Neural cell (in vitro differentiated cells): ENCODE data around the gene TECTB. TPM values are rescaled to one million over a fixed set of nuclear protein-coding genes. Genes with fewer than 3 reads are reported as not detected.

Source experiments
- H2AFZ ChIP-seq: fragments of 200-600, 300-800 bp; sonication (generic), shearing (Covaris generic); 2 replicates; pipeline ENCODE4 v1.6.0; 2014; ENCODE audit warnings: low read depth, mild to moderate bottlenecking, antibody characterized with exemption, low read length, moderate library complexity
- H3F3A ChIP-seq: fragments of 200-600 bp; shearing (Covaris generic); 2 replicates; pipeline ENCODE4 v1.6.1; 2016; ENCODE audit warnings: mild to moderate bottlenecking, moderate library complexity, mixed read lengths, antibody characterized with exemption, low read length; ENCODE audit not compliant: insufficient read depth, poor library complexity, severe bottlenecking
- H3K27ac ChIP-seq: fragments of 200-600, 300-800 bp; sonication (generic), shearing (Covaris generic); 2 replicates; pipeline ENCODE4 v1.5.1; 2014; ENCODE audit warnings: mild to moderate bottlenecking, low read length, moderate library complexity
- H3K27me3 ChIP-seq: fragments of 300-800, 200-600 bp; sonication (generic), shearing (Covaris generic); 2 replicates; pipeline ENCODE4 v1.6.0; 2014; ENCODE audit warnings: mild to moderate bottlenecking, low read depth, low read length, moderate library complexity; ENCODE audit not compliant: insufficient read depth
- H3K36me3 ChIP-seq: fragments of 300-800, 200-600 bp; sonication (generic), shearing (Covaris generic); 2 replicates; pipeline ENCODE4 v1.5.1; 2014; ENCODE audit warnings: mild to moderate bottlenecking, antibody characterized with exemption, low read length, moderate library complexity; ENCODE audit not compliant: insufficient read depth
- H3K4me2 ChIP-seq: fragments of 300-800, 200-600 bp; sonication (generic), shearing (Covaris generic); 2 replicates; pipeline ENCODE4 v1.6.0; 2014; ENCODE audit warnings: mild to moderate bottlenecking, low read length
- H3K4me3 ChIP-seq: fragments of 300-800, 200-600 bp; sonication (generic), shearing (Covaris generic); 2 replicates; pipeline ENCODE4 v1.5.1; 2014; ENCODE audit warnings: mild to moderate bottlenecking, low read length, moderate library complexity
- H3K79me2 ChIP-seq: fragments of 200-600 bp; shearing (Covaris generic); replicated peaks from 2 replicates; pipeline ENCODE4 v1.6.0; 2014; ENCODE audit warnings: mild to moderate bottlenecking, low read length, moderate library complexity; ENCODE audit not compliant: insufficient read depth
- H3K9ac ChIP-seq: fragments of 300-800, 200-600 bp; sonication (generic), shearing (Covaris generic); 2 replicates; pipeline ENCODE4 v1.6.1; 2016; ENCODE audit warnings: mild to moderate bottlenecking, low read length, mixed read lengths
- H3K9me2 ChIP-seq: fragments of 200-600 bp; shearing (Covaris generic); 2 replicates; pipeline ENCODE4 v1.6.1; 2016; ENCODE audit warnings: mild to moderate bottlenecking, low read length, mixed read lengths; ENCODE audit not compliant: insufficient read depth
- H3K9me3 ChIP-seq: fragments of 200-600, 300-800 bp; sonication (generic), shearing (Covaris generic); 2 replicates; pipeline ENCODE4 v1.6.1; 2016; ENCODE audit warnings: mild to moderate bottlenecking, mixed run types, low read length, moderate library complexity, mixed read lengths
- H4K20me1 ChIP-seq: fragments of 200-600 bp; shearing (Covaris generic); 2 replicates; pipeline ENCODE4 v1.6.1; 2016; ENCODE audit warnings: mild to moderate bottlenecking, mixed run types; ENCODE audit not compliant: insufficient read depth
- EP300 ChIP-seq: fragments of 450-650 bp; conservative IDR thresholded peaks from 2 replicates; pipeline ENCODE4 v1.6.1; 2014; ENCODE audit warnings: antibody characterized with exemption, mild to moderate bottlenecking, moderate library complexity; ENCODE audit not compliant: poor library complexity, severe bottlenecking
- EZH2 ChIP-seq: fragments of 200-600, 300-800 bp; shearing (Covaris generic), sonication (generic); IDR thresholded peaks from 2 replicates; pipeline ENCODE4 v1.6.1; 2014; ENCODE audit warnings: antibody characterized with exemption, low read length, borderline replicate concordance, mild to moderate bottlenecking; ENCODE audit not compliant: insufficient read depth, poor library complexity, severe bottlenecking
- MXI1 ChIP-seq: fragments of 450-650 bp; conservative IDR thresholded peaks from 2 replicates; pipeline ENCODE4 v1.6.1; 2014; ENCODE audit warnings: antibody characterized with exemption, mild to moderate bottlenecking; ENCODE audit not compliant: poor library complexity, severe bottlenecking
- POLR2AphosphoS5 ChIP-seq: IDR thresholded peaks from 2 replicates; pipeline ENCODE4 v1.6.1; 2012
- RAD21 ChIP-seq: fragments of 450-650 bp; conservative IDR thresholded peaks from 2 replicates; pipeline ENCODE4 v1.6.1; 2014; ENCODE audit warnings: antibody characterized with exemption, mild to moderate bottlenecking, moderate library complexity
- SMC3 ChIP-seq: fragments of 450-650 bp; conservative IDR thresholded peaks from 2 replicates; pipeline ENCODE4 v1.6.1; 2014; ENCODE audit warnings: antibody characterized with exemption, mild to moderate bottlenecking, moderate library complexity; ENCODE audit not compliant: poor library complexity
- TAF1 ChIP-seq: IDR thresholded peaks from 2 replicates; pipeline ENCODE4 v1.6.1; 2012; ENCODE audit warnings: low read depth
- polyA plus RNA-seq: library from polyadenylated mRNA; depleted of rRNA; stranded (reverse); fragments of >200 nt; gene quantifications from 2 replicates; pipeline ENCODE4 v1.2.3, GENCODE V29; 2014
- TF ChIP-seq, protein P1 (sequence below): fragments of 450-650 bp; IDR thresholded peaks from 2 replicates; pipeline ENCODE4 v1.5.1; 2014; ENCODE audit warnings: antibody characterized with exemption, mild to moderate bottlenecking, moderate library complexity; ENCODE audit not compliant: poor library complexity, severe bottlenecking
- TF ChIP-seq, protein P2 (sequence below): IDR thresholded peaks from 2 replicates; pipeline ENCODE4 v1.6.1; 2012; ENCODE audit warnings: borderline replicate concordance

TECTB gene
- polyA plus RNA-seq, 1 donor from 2014 or later, result not detected

DNA sequence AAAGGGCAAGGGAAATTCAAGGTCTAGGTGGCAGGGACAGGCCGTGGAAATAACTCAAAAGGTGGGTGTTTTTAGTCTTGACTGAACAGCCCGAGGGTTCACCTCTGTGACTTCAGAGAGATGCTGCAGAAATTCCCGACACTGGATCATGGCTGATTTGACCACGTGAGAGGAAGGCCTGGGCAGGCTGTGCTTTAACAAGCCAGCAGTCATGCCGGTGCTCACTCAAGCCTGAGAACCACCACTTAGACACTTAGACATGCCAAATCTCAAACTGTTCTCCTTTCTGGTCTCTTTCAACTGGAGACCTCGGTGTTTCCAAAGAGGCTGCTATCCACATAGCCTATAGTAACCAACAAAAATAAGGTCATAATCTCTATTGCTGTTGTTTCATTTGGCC, 15.4 kb downstream of the TECTB start:
- Histone ChIP-seq H3K36me3 (no peaks in the 10 kb centered on the region), H3K9ac (no peak overlapping the region), H3K79me2 (no peaks in the 10 kb centered on the region), H2AFZ (no peak overlapping the region), H3K27ac (no peak overlapping the region), H3K9me2 (no peaks in the 10 kb centered on the region), H4K20me1 (no peaks in the 10 kb centered on the region), H3K9me3 (no peaks in the 10 kb centered on the region), H3K27me3 (no peaks in the 10 kb centered on the region), H3K4me2 (no peak overlapping the region), H3F3A (no peaks in the 10 kb centered on the region), H3K4me3 (no peak overlapping the region)
- TF ChIP-seq, protein P1, sequence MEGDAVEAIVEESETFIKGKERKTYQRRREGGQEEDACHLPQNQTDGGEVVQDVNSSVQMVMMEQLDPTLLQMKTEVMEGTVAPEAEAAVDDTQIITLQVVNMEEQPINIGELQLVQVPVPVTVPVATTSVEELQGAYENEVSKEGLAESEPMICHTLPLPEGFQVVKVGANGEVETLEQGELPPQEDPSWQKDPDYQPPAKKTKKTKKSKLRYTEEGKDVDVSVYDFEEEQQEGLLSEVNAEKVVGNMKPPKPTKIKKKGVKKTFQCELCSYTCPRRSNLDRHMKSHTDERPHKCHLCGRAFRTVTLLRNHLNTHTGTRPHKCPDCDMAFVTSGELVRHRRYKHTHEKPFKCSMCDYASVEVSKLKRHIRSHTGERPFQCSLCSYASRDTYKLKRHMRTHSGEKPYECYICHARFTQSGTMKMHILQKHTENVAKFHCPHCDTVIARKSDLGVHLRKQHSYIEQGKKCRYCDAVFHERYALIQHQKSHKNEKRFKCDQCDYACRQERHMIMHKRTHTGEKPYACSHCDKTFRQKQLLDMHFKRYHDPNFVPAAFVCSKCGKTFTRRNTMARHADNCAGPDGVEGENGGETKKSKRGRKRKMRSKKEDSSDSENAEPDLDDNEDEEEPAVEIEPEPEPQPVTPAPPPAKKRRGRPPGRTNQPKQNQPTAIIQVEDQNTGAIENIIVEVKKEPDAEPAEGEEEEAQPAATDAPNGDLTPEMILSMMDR, result no peak

DNA sequence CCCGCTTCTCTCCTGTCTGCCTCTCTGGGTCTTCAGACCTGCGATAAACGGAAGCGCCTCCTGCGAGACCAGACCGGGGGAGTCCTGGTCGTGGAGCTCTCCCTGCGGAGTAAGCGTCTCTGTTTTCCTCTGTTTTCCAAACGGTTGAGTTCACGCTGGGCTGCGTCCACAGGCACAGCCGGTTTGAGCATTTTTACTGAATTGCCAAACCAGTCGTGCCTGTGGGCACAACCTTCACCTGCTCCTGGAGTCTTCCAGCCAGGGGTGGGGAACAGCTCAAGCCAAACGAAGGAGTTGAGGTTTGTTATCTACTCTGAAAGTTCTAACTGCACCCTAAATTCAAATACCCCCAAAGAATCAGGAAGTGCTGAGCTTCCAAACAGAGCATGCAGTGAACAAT, 16.3 kb downstream of the TECTB start:
- H2AFZ ChIP-seq, result no peak overlapping the region
- no peaks in the 10 kb centered on the region for H3K79me2 ChIP-seq
- no peaks in the 10 kb centered on the region for H3K27me3 ChIP-seq

DNA sequence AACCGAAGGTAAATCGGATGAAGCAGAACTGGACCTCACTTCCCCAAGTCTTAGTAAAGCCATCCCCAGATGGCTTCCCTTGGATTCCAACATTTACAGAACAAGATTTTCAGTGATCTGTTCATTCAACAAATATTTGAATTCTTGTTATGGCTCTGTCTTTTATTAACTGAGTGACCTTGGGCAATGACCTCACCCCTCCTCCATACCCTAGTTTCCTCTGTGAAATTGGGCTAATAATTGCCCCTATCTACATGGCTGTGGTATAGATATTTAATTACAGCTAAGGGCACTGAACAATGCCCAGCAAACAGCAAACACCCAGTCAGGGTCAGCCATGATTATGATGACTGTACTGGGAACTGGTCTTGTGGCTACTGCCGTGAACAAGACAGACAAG, 19.1 kb downstream of the TECTB start:
- no peaks in the 10 kb centered on the region for H3K36me3 ChIP-seq
- H3K27ac ChIP-seq, result no peak overlapping the region
- no peak for TF ChIP-seq EZH2
- TF ChIP-seq, protein P1, result no peak
- TF ChIP-seq SMC3, result no peak
- TF ChIP-seq TAF1, result no peak
- no peak for TF ChIP-seq RAD21
- TF ChIP-seq, protein P2, sequence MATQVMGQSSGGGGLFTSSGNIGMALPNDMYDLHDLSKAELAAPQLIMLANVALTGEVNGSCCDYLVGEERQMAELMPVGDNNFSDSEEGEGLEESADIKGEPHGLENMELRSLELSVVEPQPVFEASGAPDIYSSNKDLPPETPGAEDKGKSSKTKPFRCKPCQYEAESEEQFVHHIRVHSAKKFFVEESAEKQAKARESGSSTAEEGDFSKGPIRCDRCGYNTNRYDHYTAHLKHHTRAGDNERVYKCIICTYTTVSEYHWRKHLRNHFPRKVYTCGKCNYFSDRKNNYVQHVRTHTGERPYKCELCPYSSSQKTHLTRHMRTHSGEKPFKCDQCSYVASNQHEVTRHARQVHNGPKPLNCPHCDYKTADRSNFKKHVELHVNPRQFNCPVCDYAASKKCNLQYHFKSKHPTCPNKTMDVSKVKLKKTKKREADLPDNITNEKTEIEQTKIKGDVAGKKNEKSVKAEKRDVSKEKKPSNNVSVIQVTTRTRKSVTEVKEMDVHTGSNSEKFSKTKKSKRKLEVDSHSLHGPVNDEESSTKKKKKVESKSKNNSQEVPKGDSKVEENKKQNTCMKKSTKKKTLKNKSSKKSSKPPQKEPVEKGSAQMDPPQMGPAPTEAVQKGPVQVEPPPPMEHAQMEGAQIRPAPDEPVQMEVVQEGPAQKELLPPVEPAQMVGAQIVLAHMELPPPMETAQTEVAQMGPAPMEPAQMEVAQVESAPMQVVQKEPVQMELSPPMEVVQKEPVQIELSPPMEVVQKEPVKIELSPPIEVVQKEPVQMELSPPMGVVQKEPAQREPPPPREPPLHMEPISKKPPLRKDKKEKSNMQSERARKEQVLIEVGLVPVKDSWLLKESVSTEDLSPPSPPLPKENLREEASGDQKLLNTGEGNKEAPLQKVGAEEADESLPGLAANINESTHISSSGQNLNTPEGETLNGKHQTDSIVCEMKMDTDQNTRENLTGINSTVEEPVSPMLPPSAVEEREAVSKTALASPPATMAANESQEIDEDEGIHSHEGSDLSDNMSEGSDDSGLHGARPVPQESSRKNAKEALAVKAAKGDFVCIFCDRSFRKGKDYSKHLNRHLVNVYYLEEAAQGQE, result no peak
- no peak for TF ChIP-seq MXI1
- TF ChIP-seq EP300, result no peak
- TF ChIP-seq POLR2AphosphoS5, result no peak

More for the DNA sequence above, 16.3 kb downstream of the TECTB start:
- Histone ChIP-seq H3K36me3 (no peaks in the 10 kb centered on the region), H3K9me2 (no peaks in the 10 kb centered on the region), H3K9me3 (no peaks in the 10 kb centered on the region), H4K20me1 (no peaks in the 10 kb centered on the region), H3K4me3 (no peak overlapping the region), H3F3A (no peaks in the 10 kb centered on the region), H3K4me2 (no peak overlapping the region), H3K9ac (no peak overlapping the region), H3K27ac (no peak overlapping the region)
- TF ChIP-seq MXI1, result no peak
- no peak for TF ChIP-seq EP300
- no peak for TF ChIP-seq TAF1

More for the DNA sequence above, 19.1 kb downstream of the TECTB start:
- Histone ChIP-seq H4K20me1 (no peaks in the 10 kb centered on the region), H3F3A (no peaks in the 10 kb centered on the region), H3K9ac (no peak overlapping the region), H3K9me3 (no peaks in the 10 kb centered on the region), H3K4me3 (no peak overlapping the region), H2AFZ (no peak overlapping the region), H3K9me2 (no peaks in the 10 kb centered on the region), H3K79me2 (no peaks in the 10 kb centered on the region), H3K4me2 (no peak overlapping the region), H3K27me3 (no peaks in the 10 kb centered on the region)
